Activated CD4-positive, CD25-positive, alpha-beta regulatory T cell treated with anti-CD3 and anti-CD28 coated beads, Interleukin-2, amount 50 U/mL, for 24 hours (primary cell): ENCODE results near the gene SEPTIN1.
"Not testable (repeated sequence)": the region's sequence is repeated elsewhere in the genome, so short reads cannot be mapped to it uniquely, and the experiment has no call there.

Experiments
- ATAC-seq, 2 donors: fragments of 150-1000 bp; cut with Tn5 transposase; one replicate each; pipeline ENCODE4 v1.10.0; 2021; ENCODE audit warnings: mild to moderate bottlenecking in 1 of 2, moderate library complexity in 1 of 2

The SEPTIN1 gene

DNA sequence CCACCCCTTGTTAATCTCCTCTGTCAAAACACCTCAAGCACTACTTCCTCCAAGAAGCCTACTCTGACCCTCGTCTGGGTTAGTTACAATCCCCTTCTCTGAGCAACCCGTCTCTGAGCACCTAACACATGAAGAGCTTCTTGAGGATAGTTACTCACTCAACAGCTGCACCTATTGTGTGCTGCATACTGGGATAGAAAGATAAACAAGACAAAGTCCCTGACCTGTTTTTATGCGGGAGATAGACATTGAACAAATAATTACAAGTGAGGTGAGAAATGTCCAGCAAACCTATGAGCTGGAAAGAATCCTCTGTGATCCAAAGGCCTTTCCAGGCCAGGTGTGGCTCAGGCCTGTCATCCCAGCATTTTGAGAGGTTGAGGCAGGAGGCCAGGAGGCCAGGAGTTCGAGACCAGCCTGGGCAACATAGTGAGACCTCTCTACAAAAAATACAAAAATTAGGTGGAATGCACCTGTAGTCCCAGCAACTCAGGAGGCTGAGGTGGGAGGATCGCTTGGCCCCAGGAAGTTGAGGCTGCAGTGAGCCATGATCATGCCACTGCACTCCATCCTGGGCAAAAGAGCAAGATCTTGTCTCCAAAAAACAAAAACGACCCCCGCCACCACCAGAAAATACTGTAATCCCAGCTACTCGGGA is 19.5 kb upstream of the SEPTIN1 start:
- ATAC-seq = no peak

DNA sequence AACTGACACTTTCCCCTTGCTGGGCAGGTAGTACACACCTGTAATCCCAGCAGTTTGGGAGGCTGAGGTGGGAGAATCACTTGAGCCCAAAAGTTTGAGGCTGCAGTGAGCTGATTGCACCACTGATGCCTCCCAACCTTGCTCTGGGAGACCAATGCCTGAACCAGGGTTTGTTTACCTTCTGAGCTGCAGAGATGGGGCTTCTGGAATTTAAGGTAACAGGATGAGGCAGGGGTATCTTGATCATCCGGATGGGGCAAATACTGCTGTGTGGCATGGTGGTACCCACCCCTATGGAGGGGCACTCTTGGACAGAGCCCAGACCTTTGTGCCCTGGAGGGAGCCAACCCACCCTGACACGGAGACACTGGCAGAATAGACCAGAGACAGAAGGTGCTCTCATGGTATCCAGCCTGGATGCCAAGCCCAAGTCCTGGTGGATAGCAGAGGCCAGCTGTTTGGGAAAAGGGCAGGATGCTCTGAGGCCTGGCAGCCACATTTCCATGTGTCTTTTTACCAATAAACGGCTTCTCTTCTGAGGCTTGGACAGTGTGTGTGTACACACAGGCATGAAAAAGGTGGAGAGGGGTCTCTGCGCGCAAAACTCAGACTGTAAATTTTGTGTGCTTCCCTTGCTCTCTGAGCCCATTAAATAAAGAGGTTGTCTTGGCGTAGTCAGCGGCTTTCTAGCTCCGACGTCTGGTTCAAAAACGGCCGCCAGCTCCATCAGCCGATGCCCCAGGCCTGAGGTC is 17.2 kb upstream of the SEPTIN1 start:
- ATAC-seq = no peak

DNA sequence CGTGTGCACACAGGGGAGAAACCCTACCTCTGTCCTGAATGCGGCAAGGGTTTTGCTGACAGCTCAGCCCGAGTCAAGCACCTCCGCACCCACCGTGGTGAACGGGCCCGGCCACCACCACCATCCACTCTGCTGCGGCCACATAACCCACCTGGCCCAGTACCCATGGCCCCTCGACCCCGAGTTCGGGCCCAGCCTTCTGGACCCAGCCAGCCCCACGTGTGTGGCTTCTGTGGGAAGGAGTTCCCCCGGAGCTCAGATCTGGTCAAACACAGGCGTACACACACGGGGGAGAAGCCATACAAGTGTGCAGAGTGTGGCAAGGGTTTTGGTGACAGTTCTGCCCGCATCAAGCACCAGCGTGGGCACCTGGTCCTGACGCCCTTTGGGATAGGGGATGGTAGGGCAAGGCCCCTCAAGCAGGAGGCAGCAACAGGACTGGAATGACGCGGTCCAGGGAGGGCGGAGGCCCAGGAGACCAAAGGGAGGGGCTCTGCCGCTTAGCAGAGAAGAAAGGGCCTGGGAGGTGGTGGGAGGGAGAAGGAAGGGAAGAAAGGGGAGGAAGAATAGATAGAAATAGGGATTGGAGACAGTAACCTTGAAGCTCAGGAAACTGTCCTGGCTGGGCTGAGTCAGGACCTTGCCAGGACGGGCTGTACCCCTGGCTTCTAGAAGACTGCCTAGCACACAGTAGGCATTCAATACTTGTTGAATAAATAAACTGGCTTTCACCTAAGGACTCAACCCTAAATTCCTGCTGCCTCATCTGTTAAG is 16.5 kb upstream of the SEPTIN1 start:
- ATAC-seq = no peak

DNA sequence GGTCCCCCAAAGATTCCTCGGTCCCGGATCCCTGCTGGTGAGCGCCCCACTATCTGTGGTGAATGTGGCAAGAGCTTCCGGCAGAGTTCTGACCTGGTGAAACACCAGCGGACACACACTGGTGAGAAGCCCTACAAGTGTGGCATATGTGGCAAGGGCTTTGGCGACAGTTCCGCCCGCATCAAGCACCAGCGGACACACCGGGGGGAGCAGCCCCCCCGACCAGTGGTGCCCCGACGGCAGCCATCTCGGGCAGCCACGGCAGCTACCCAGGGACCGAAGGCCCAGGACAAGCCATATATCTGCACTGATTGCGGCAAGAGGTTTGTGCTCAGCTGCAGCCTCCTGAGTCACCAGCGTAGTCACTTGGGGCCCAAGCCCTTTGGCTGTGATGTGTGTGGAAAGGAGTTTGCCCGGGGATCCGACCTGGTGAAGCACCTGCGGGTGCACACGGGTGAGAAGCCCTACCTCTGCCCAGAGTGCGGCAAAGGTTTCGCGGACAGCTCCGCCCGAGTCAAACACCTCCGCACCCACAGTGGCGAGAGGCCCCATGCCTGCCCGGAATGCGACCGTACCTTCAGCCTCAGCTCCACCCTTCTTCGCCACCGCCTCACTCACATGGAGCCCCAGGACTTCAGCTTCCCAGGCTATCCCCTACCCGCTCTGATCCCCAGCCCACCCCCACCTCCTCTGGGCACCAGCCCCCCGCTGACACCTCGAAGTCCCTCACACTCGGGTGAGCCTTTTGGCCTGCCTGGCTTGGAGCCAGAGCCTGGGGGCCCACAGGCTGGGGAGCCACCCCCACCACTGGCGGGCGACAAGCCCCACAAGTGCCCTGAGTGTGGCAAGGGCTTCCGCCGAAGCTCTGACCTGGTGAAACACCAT is 15.7 kb upstream of the SEPTIN1 start:
- ATAC-seq = no peak

DNA sequence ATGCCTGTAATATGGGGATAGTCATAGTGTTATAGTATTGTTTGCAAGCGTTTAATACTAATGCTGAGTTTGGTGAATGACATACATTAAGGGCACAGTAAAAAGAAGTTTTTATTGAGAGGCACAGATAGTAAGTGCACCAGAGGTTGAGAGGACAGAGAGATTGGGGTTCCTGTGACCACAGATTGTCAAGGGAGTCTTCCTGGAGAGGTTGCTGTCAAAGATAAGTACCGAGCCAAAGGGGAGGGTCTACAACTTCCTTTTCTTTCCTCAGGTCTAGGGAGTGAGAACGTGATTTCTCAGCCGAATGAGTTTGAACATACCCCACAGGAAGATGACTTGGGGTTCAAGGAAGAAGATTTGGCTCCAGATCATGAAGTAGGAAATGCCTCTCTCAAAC is 14.7 kb upstream of the SEPTIN1 start:
- no peak for ATAC-seq

DNA sequence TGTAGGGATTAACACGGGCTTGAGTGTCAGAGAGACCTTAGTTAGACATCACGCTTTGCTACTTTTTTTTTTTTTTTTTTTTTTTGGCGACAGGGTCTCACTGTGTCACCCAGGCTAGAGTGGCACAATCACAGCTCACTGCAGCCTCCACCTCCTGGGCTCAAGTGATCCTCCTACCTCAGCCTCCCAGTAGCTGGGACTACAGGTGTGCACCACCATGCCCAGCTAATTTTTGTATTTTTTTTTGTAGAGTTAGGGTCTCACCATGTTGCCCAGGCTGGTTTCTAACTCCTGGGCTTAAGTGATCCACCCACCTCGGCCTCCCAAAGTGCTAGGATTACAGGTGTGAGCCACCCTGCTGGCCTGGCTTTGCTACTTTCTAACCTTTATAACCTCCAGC is 14.3 kb upstream of the SEPTIN1 start:
- ATAC-seq = not testable (repeated sequence)

DNA sequence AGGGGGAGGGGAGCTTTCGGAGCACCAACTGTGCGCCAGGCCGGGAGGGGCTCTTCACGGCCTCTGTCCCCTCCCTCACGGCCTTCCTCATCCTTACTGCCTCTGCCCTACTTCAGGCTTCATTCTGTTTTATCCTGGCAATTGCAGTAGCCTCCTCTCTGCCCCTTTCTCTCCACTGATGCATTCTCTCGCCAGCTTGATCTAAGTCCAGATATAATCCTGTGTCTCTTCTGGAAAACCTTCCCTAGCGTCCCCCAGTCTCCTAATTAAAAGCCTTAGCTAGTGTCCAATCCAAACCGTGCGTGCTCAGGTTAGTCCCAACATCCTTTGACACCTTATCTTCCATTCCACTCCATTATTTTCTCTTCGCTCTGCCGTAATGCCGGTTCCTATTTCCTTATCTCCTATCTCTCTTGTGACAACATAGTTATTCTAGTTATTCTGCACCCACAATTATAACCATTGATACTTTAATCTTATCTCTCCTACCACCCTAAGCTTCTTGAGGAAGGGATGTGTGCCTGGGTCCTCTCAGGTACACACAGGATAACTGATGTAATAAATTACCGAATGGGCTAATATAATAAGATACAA is 13.7 kb upstream of the SEPTIN1 start:
- peak in 1 of 2 donors; percentile 8 for ATAC-seq

DNA sequence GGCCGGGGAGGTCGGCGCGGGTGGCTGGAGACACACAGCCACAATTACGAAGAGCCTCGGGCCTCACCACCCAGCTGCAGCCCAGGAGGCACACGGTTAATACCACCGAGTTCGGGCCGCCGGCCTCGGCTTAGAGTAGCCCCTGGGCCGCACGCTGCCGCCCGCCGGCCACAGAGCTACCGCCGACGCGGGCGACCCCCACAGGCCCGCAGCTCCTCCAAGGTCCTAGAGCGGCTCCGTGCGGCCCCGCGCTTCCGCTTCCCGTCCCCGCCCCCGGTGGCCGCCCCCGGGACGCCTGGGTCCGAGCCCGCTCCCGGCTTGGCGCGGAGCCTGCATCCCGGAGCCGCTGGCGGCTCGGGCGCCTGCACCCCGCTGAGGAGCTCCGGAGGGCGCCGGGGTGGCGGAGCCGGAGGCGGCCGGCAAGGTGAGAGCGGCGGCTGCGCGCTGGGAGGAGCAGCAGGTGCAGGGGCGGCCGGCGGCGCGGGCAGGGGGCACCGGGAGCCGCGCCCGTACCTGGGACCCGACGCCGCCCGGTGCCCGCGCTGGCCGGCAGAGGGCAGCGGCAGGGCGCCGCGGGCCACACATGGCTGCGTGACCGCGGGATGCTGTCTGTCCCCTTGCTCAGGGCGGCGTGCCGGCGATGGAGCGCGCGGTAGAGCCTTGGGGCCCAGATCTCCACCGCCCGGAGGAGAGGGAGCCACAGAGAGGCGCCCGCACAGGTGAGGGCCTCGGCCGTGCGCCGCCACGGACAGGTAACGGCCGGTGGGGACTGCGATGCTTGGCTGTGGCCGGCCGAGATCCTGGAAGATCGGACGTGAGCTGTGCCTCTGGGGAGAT is 13.0 kb upstream of the SEPTIN1 start, which contains the start of gene ZNF48:
ZNF48 (plus strand) TSS at position 266 of the 837 bp plus-strand sequence; CDS start at position 641, 375 bp downstream.
- ATAC-seq = peak; percentile 80 to 82

DNA sequence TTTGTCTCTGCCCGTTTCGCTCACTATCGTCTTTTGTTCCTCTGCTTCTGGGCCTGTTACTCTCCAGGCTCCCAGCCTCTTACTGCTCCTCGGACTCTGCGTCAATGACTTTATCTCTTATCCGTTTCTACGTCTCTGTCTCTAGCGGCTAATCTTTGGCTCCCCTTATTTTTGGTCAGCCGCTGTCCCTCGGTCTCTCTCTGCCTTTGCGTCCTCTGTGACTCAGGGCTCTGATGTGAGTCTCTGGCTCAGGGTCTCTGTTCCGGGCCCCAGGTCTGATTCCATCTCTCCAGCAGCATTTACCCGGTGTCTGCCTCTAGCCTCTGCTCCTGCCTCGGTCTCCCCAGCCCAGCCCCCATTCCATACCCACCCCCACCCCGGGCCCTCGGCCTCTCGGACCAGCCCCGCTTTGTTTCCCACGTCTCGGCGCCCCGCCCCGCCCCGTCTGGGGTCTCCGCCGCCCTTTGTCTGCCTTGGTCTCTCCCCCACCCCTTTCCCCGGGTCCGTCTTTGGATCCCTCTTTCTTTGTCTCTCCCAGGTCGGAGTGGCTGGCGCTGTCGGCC is 12.3 kb upstream of the SEPTIN1 start:
- no peak for ATAC-seq

DNA sequence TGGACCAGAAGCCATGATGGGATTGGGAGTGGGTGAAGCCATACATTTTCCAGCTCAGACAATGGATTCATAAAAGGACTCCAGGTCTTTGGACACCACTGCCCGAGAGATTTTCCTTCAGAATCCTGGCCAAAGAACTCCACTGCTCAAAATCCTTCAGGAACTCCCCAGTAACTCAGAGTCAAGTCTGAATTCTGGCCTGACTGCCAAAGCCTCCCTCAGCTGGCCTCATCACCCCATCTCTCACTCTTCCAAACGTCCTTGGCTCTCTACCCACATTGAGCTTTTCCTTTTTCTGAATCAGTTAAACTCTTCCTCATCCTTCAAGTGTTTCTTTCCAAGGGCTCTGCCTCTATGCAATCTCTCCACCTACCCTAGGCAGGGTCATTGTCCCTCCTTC is 1.2 kb upstream of the SEPTIN1 start:
- no peak for ATAC-seq

DNA sequence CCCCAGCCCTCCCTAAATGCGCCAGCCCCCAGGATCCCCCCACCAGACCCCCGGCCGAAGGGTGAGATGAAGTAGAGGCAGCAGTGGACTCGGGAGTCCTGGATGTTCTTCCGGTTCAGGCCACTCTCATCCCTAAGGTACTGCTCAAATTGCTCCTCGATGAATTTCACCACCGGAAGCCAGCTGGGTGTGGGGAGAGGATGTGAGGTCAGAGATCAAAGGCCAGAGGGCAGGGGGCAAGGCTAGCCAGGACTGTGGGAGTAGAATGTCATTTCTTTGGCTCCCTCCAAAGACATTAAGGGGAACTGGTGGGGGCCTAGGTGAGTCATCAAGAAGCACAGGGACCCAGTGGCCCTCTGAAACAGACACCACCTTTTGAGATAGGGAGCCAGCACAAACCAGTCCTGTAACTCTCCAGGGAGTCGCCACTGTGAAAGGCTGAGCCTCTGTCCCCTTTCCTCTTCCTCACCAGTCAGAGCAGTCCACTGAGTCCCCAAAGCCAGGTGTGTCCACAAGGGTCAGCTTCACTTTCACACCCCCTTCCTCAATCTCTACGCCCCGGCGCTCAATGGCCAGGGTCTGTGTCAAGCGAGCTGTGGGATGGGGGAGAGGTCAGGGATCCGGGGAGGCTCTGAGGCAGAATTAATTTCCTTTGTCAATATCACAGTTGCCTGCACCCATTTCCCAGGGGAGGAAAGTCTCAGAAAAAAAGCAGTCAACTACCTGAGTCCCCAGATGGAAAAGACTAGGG is 895 bp downstream of the SEPTIN1 start:
- no peak for ATAC-seq

DNA sequence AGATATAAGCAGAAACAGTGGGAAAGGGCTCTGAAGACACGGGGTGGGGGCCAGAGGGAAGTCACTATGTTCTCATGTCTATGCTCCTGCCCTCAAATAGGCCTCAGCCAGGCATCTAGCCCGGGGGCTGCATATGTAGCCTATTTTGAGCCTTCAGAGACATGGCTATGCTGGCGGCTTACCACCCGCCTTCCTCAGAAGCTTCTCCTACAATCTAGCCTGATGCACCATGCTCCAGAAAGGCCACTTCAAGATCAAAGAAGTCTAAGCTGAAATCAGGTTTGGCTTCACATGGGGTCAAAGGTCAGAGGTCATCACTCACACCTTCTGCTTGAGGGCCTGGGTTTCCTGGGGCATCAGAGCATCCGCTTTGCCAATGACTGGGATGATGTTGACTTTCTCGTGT is 1.6 kb downstream of the SEPTIN1 start:
- no peak for ATAC-seq

DNA sequence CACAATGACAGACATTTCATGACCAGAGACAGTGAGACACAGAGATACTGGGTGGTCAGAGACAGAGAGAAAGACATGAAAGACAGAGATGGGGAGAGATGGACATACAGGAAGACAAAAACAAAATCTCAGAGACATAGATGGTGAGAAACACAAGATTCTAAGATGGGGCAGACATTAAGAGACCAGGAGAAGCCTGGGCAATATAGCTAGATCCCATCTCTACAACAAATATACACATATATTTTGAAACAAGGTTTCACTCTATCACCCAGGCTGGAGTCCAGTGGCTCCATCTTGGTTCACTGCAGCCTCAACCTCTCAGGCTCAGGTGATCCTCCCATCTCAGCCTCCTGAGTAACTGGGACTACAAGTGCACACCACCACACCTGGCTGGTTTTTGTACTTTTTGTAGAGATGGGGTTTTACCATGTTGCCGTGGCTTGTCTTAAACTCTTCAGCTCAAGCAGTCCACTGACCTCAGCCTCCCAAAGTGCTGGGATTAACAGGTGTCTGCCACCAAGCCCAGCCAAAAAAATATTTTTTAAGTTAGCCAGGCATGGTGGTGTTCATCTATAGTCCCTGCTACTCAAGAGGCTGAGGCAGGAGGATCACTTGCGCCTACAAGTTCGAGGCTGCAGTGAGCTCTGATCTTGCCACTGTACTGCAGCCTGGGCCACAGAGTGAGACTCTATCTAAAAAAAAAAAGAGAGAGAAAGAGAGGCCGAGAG is 2.1 kb downstream of the SEPTIN1 start:
- ATAC-seq = no peak

DNA sequence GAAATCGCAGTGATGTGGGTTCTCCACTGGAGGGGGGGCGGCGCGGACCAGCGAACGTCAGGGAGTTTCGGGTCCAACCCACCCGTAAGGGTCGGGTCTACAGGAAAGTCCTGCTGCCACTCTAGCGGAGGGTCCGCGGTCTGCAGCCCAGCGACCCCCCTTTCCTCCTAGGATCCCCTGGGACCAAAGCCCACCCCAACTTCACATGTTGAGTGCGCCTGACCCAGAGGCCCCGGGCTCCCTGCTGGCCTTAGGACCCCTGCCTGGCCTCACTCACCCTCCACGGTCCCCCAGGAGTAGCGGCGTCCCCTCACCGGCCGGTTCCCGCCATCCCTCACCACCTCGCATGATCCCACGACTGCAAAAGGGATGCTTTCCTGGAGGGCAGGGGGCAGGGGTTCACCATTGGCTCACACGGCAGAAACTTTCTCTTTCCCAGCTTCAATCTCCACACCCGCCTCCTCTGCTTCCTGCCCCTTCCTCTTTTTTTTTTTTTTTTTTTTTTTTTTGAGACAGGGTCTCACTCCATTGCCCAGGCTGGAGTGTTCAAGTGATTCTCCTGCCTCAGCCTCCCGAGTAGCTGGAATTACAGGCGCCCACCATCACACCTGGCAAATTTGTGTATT is 3.1 kb downstream of the SEPTIN1 start:
- ATAC-seq = no peak

DNA sequence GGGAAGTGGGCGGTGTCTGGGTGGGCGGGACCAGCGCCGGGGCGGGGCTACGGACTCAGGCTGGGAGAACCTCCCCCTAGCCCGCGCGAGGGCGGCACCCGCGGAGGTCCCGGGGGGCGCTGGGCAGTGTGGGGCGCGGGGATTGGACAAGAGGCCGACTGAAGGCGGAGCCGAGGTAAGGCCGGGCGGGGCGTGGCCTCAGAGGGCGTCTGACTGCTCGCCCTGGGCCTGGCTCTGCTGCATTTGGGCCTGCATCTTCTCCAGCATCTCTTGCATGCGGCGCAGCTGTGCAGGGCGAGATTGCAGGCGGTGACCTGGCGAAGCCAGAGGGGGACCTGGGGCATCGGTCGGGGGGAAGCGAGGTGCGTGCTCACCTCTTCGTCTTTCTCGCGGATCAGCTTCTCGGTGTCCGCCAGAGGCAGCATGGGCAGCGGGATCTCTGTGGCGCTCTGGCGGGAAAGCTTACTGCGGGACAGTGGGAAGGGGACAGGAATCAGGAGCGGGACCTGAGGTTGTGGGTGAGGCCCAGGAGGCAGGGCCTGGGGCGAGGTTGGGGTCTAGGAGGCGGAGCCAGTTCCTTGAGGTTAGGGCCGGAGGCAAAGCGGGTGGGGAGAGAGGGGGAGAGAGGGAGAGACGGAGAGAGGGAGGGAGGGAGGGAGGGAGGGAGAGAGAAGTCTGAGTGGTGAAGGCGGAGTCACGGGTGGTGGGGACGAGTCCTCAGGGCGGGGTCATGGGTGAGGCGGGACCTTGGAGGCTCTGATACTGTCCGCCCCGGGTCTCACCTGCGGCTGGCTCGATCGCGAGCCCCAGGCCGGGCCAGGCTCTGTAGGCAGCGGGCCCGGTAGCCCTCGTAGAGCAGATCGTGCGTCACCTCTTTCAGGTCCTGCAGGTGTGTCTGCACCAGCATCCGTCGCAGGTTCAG is 3.9 kb downstream of the SEPTIN1 start:
- ATAC-seq = peak; percentile 88 to 92

DNA sequence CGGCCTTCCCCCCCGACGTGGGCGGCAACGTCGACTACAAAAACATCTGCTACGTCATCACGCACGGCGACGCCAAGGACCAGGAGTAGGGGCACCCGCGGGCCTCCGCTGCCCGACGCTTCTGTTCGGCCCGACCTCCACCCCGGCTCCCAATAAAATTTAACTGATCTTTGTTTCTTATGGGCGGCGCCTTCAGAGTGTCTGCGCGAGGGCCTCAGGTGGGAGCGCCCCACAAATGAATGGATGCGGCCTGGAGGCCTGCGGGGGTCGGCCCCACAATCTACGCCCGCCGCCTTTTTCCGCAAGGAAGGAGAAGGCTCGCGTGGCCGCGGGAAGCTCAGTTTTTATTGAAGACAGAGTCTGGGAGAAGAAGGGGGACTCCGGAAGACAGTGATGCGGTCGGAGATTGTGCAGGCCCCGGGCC is 4.5 kb downstream of the SEPTIN1 start:
- peak; percentile 38 to 40 for ATAC-seq

DNA sequence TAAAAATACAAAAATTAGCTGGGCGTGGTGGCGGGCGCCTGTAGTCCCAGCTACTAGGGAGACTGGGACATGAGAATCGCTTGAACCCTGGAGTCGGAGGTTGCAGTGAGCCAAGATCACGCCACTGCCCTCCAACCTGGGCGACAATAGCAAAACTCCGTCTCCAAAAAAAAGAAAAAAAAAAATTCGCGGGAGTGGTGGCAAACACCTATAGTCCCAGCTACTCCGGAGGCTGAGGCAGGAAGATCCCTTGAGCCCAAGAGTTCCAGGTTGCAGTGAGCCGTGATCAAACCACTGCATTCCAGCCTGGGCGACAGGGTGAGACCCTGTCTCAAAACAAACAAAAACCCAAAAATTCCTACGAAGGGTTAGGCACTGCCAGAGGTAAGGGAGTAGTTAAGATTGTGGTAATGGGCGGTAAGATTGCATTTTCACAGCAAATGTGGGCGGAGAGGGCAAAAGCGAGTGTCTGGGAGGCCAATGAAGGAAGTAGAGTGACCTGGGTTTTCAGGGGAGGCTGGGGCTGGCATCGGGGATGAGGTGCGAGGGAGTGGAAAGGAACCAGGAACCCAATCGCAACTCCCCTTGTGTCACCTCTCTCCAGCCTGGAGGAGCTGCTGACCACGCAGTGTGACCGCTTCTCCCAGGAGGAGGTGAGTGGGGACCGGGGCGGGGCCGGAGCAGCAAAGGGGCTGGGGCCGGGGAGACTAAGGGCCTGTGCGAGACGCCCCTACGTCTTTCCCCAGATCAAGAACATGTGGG is 5.1 kb downstream of the SEPTIN1 start:
- no peak for ATAC-seq
